GM12874 (cell line): ENCODE data around the gene P4HA1.

Experiments used
- CTCF ChIP-seq: IDR thresholded peaks from 2 replicates; pipeline ENCODE4 v1.5.1; 2011; ENCODE audit warnings: low read depth, mild to moderate bottlenecking, control low read depth, low read length, moderate library complexity; ENCODE audit not compliant: insufficient read depth

The P4HA1 gene

GRCh38 chr10:73054286-73054685 is 42.4 kb downstream of the P4HA1 start:
- TF ChIP-seq CTCF, result no peak

- TF ChIP-seq CTCF, result no peak
These were observed 43.4 kb downstream of the P4HA1 start for GRCh38 chr10:73053275-73053674.

GRCh38 chr10:73044378-73045285 is 52.0 kb downstream of the P4HA1 start:
- TF ChIP-seq CTCF, result no peak

- no peak for TF ChIP-seq CTCF
These were observed 52.8 kb downstream of the P4HA1 start for GRCh38 chr10:73043766-73044377.

- no peak for TF ChIP-seq CTCF
These were observed 53.3 kb downstream of the P4HA1 start for GRCh38 chr10:73043319-73043718.

- TF ChIP-seq CTCF, result no peak
These were observed 54.5 kb downstream of the P4HA1 start for GRCh38 chr10:73042130-73042529.

- no peak for TF ChIP-seq CTCF
These were observed 57.0 kb downstream of the P4HA1 start for GRCh38 chr10:73039635-73040034.
